GM21723 (cell line): ENCODE data around the gene SPRY1.

ENCODE experiments used
- ATAC-seq: cut with Tn5 transposase; IDR thresholded peaks from one replicate; pipeline ENCODE4 v1.9.1; 2021; ENCODE audit warnings: mild to moderate bottlenecking, moderate library complexity; ENCODE audit not compliant: unreplicated experiment

The SPRY1 gene

GRCh38 chr4:123408471-123409084 lies 12.0 kb downstream of the SPRY1 start:
- ATAC-seq = no peak

GRCh38 chr4:123409334-123409733 lies 12.7 kb downstream of the SPRY1 start:
- no peak for ATAC-seq

- no peak for ATAC-seq
Measured at GRCh38 chr4:123411514-123411913, 14.9 kb downstream of the SPRY1 start.

- peak; percentile 92 for ATAC-seq
Measured at GRCh38 chr4:123412091-123412505, 15.5 kb downstream of the SPRY1 start.

DNA sequence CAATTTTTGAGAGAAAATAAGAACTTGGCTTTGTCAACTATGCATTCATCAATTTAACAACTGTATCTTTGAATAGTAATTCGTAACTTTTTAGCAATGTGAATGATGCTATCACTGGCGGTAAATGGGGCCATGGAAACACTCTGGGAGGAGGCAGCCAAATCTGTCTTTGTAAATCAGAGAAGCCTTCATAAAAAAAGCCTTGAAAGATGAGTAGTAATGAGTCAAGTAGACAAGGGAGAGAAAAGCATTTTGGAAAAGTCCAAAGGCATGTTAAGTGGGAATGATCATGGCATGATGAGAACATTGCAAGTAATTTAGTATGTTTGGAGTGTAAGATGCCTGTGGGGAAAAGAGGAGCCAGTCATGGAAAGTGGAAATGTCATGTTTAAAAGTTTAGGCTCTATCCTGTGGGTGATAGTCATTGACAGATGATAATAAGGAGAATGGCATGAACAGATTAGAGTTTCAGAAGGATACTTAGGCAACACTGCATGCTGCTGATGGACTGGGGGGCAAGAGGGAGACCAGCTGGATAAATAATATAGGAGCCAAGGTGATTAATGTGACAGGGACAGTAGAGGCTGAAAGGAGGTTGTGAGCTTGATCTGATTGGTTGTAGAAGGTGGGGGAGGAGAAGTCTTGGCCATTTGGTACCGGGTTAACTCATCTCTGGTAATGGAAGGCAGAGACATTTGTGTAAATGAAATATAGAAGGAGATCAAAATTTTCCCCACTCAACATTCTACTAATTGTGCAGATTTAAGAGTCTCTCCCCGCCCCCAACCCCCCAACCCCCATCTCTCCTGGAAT lies 16.3 kb downstream of the SPRY1 start:
- no peak for ATAC-seq

DNA sequence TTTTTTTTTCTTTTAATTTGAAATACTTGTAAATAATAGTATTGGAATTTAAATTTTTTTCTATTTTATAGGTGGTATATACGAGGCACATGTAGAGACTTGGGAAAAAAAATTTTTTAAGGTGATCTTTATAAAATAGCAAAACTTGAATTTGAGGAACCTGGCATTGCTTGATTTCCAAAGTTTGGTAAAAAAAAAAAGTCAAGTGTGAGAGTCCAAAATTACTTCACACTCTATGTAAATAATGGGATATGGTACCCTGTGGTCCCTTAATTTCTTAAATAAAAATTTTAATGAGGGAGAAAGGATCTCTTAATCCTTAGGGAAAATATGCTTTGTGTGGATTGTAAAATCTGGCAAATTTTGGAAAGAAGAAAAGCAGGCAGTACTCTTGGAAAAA lies 19.0 kb downstream of the SPRY1 start:
- ATAC-seq = no peak

DNA sequence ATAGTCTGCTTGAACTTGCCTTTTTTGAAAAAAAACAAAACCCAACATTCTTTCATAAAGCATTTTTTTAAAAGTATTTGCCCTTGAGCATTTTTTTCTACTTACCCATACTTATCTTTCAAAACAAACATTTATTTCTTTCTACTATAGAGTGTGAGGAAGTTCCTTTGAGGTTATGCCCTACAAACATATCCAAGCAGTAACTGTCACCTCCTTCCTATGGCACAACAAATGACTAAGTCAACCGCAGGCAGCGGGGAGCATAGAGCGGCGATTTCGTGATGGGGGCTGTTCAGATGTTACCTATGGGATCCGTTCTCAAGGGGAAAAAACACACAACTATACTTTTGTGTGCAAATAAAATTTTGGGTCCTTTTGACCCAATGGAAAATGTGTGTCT lies 19.4 kb downstream of the SPRY1 start:
- no peak for ATAC-seq

GRCh38 chr4:123417813-123418212 lies 21.2 kb downstream of the SPRY1 start:
- ATAC-seq = no peak

DNA sequence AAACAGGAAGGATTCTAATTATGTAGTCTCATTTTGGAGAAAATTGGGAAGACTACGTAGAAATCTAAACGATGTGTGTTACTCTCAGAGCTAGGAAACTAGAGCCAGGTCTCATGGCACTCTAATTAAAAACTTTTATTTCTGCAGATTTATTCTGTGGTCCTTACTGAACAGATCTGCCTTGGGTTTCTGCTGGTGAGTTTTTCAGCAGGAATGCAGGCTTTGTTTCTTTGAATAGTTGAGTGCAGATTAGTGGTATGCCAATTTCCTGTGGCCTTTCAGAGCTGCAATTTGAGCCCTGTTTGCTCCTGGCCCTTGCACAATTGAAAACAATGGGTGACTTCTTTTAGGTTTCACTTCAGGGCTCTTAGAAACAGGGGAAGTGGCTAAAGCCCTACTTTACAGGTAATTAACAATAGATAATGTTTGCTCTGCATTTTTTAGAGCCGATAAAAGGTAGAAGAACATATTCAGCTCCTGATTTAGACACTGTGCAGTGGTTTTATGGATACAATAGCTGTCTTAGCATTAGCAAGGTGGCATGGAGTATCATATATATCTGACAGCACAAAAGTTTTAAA lies 21.8 kb downstream of the SPRY1 start:
- ATAC-seq = peak; percentile 77

DNA sequence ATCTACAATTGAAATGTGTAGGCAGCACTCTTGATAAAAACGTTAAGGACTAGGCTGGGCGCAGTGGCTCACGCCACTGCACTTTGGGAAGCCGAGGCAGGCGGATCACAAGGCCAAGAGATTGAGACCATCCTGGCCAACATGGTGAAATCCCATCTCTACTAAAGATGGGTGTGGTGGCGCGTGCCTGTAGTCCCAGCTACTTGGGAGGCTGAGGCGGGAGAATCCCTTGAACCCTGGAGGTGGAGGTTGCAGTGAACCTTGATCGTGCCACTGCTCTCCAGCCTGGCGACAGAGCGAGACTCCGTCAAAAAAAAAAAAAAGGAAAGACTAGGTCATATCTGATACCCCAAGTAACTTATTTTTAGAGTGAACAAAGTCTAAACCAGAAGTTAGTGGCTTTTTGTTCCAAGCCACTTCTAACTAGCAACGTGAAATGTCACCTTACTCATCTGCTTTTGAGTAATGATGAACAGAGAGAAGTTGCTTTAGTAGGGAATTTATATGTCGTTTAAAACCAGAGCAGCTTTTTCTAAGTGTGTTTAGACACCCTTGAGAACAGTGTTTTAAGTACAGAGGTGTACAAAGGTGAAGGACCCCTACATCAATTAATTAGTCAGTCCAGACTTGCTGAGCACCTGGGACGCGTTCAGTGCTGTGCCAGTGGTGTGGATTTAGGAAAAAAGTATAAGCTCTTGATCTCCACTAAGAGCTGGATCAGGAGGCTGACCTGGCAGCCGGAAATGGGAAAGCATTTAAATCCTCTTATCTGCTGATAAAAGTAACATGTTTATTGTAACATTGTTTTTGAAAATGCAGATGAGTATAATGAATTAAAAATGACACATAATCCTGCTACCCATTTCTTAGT lies 23.5 kb downstream of the SPRY1 start:
- no peak for ATAC-seq

DNA sequence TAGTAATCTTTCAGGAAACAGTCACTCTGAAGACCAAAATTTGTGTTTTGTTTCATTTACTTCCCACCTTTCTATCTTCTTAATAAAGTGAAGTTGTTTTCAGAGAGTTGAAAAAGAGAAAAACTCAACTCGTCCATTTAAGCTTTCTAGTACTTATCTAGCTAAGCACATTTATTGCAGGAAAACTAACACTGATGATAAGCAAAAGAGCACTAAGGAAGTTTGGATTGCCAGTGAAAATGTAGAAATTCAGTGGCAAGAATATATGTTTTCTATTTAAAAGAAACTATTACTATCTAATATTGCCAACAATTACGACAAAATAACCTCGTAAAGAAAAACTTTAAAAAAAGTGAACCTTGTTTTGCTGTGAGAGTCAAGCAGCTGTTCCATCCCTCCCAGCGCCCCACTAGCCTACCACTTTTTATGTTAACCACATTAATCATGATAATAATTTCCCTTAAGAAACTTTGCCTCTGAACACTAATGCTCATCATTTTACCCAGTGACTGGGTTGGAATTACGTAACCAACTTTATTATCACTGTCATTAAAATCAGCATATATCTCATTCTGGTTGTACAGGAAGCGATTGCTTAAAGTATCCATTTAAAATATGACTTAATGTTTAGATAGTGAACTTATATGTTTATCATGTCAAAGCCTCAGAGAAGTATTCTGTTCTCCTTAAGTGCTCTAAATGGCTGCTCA lies 24.8 kb downstream of the SPRY1 start:
- ATAC-seq = no peak

DNA sequence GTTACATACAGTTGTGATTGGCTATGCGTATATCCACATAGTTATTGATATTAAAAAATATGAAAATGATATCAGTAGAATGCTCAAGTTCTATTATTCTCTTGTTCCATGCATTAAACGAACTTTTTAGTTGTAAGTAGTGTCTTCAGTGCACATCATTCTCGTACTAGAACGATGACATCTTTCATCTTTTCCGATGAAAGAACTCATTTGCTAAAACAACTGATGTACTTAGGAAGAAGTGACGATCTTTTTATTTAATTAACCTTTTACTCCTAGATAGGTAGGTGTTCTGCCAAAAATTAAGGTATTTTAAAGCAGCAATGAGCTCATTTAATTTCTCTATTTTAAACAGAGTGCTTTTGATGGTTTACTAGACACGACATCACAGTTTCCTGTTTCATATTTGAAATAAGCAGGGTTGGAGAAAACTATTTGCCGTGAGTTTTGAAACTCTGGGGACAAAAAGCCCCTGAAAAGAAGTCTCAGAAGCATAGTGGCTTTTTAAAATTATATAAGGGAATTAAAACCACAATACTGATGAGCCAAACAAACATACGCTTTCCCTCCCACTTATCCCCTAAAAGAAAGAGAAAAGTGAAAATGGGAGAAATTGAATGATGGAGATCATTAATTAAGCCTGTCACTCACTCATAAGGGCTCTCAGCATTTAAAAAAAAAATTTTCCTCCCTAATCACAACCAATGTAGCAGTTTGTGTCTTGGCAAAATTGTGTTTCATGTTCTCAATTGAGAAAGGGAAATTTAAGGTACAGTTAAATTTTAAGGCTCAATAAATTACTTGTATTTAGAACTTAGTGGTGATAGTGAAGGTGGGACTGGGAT lies 25.6 kb downstream of the SPRY1 start:
- no peak for ATAC-seq

DNA sequence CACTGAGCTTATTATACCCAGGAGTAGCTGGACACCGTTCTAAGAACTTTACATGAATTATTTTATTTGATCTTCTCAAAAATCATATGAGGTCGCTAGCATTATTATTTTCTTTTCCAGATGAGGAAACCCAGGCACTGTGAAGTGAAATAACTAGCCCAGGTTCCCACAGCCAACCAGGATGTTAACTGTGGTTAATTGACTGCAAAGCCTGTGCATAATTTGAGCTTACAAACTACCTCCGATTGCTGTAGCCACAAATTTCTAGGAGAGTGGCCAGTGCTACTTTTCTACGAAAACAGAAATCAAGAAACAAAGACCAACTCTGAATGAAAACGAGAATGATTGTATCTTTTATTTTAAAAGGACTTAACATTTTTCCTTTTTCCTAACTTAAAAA lies 27.2 kb downstream of the SPRY1 start:
- ATAC-seq = no peak

DNA sequence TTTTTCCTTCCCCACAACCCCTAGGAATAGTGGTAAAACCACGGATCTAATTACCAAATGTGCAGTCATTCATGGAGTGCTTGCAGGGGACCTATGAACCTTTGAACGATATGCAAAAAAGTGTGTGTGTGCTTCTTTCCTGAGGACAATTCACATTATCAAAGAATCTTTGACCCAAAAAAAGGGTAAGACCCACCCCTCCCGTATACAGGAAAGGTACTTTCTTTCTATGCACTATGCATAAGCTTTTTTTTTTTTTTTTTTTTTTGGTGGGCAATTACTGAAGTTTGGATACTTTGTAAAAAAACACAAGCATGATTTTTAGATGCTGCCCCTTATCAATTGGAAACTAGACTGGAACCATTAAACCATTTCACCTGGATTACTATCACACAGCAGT lies 31.4 kb downstream of the SPRY1 start:
- ATAC-seq = no peak

GRCh38 chr4:123430031-123430430 lies 33.4 kb downstream of the SPRY1 start:
- ATAC-seq = no peak

- no peak for ATAC-seq
Measured at GRCh38 chr4:123430501-123430900, 33.9 kb downstream of the SPRY1 start.

DNA sequence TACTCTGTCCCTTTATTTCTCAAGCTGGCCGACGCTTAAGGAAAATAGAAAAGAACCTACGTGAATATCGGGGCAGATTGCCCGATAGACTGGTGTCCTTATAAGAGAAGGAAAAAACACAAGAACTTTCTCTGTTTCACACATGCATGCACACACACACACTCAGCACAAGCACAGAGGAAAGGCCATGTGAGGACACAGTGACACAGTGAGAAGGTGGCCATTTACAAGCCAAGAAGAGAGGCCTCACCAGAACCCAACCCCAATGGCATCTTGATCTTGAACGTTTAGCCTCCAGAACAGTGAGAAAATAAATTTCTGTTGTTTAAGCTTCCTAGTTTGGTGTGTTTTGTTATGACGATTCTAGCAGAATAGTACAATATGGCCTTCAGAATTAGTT lies 37.0 kb downstream of the SPRY1 start:
- no peak for ATAC-seq

- no peak for ATAC-seq
Measured at GRCh38 chr4:123433976-123434375, 37.4 kb downstream of the SPRY1 start.

GRCh38 chr4:123435246-123436113 lies 38.9 kb downstream of the SPRY1 start:
- ATAC-seq = no peak
